ENCODE results near the gene PLB1. TPM values are rescaled to one million over a fixed set of nuclear protein-coding genes. Genes with fewer than 3 reads are reported as not detected.

PLB1 gene
- total RNA-seq, 6 experiments from 2014 or later, result 0.66 to 1.9 (median 1.1) TPM

DNA sequence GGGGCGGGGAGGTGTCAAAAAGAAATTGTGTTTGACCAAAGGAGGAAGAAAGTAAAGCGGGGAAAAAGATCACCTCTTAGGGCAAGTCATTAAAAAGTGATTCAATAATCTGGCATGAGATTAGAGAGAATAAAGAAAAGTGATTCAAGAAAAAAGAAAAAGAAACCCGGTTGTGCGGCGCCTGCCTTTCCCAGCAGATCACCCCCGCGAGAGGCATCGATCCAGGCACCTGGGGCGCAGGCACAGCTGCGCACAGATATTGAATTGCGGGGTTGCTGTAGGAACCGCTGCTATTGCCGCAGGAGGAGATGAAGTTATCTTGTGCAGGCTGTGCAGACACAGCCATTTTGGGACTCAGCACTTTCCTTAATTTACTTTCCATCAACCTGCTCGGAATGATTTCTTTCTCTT, 71.2 kb downstream of the PLB1 start:
- no peak for TF ChIP-seq POLR2A (IDR thresholded peaks at IDR 0.05)
- TF ChIP-seq, protein P1, sequence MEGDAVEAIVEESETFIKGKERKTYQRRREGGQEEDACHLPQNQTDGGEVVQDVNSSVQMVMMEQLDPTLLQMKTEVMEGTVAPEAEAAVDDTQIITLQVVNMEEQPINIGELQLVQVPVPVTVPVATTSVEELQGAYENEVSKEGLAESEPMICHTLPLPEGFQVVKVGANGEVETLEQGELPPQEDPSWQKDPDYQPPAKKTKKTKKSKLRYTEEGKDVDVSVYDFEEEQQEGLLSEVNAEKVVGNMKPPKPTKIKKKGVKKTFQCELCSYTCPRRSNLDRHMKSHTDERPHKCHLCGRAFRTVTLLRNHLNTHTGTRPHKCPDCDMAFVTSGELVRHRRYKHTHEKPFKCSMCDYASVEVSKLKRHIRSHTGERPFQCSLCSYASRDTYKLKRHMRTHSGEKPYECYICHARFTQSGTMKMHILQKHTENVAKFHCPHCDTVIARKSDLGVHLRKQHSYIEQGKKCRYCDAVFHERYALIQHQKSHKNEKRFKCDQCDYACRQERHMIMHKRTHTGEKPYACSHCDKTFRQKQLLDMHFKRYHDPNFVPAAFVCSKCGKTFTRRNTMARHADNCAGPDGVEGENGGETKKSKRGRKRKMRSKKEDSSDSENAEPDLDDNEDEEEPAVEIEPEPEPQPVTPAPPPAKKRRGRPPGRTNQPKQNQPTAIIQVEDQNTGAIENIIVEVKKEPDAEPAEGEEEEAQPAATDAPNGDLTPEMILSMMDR (IDR thresholded peaks at IDR 0.05), result peak in 3 of 4 donors; percentile 26 to 44 (median 43)
- DNase-seq (peak in 1 of 3 donors; percentile 33), ATAC-seq (peak; percentile 31 to 49 (median 36))
- H3K4me3 ChIP-seq, result peak overlapping the region; percentile 60 to 74 (median 69)
- H3K27me3 ChIP-seq, result no peaks in the 10 kb centered on the region
- peak overlapping the region in 2 of 3 donors; percentile 34 to 55 for H3K27ac ChIP-seq
- no peaks in the 10 kb centered on the region for H3K4me1 ChIP-seq
- 3% methylated on average over 13 of the region's 14 CpGs for WGBS (ENCODE audit: insufficient coverage, low coverage, low lambda C conversion rate, missing lambda C conversion rate)
- no peaks in the 10 kb centered on the region for H3K9me3 ChIP-seq
- H3K36me3 ChIP-seq, result no peaks in the 10 kb centered on the region
- intact Hi-C loops (cut with DNase I), result no loop called here

DNA sequence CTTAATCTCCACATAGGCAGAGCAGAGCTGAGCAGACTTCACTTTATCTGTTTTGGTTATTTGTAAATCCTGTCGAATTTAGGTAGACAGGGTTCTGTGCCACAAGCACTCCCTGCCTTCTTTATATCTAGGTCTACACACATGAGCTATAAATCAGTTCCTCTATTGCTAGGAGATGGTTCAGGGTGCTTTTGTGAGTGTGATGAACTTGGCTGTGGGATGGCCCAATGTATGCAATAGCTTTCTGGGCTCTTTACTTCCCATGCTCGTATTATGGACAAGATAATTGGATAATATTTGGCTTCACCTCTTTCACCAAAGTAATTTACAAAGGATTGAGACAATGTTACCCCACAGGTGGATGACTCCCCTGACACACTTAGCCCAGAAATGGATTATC, 72.2 kb downstream of the PLB1 start:
- no peaks in the 10 kb centered on the region for H3K36me3 ChIP-seq
- intact Hi-C loops (cut with DNase I), result no loop called here
- H3K4me1 ChIP-seq, result no peaks in the 10 kb centered on the region
- DNase-seq, result no peak
- TF ChIP-seq, protein P1 (IDR thresholded peaks at IDR 0.05), result no peak
- TF ChIP-seq POLR2A (IDR thresholded peaks at IDR 0.05), result no peak
- WGBS (ENCODE audit: insufficient coverage, low coverage, low lambda C conversion rate, missing lambda C conversion rate), result 85% methylated on average over 2 of the region's 2 CpGs
- H3K4me3 ChIP-seq, result no peak overlapping the region
- H3K27me3 ChIP-seq, result no peaks in the 10 kb centered on the region
- H3K27ac ChIP-seq, result no peak overlapping the region
- no peaks in the 10 kb centered on the region for H3K9me3 ChIP-seq
- no peak for ATAC-seq

DNA sequence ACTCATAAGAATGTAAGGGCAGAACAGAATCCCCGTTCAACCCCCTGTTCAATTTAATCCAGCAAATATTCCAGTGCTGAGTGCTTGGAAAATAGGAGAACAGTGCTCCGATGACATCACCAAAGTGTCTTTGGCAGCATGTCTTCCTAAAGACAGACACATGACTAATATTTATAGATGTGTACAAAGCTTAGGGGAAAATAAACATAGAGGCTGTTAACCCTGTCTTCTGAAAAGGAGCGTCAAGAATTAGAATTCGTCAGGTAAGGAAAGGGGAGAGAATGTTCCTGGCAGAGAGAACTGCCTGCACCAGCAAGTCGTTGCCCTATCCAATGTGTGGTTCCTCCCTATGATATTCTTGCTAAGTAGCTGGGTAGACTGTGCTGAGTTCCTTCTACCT, 72.7 kb downstream of the PLB1 start:
- H3K27me3 ChIP-seq, result no peaks in the 10 kb centered on the region
- H3K27ac ChIP-seq, result no peak overlapping the region
- H3K36me3 ChIP-seq, result no peaks in the 10 kb centered on the region
- no peak for ATAC-seq
- H3K9me3 ChIP-seq, result no peaks in the 10 kb centered on the region
- H3K4me3 ChIP-seq, result no peak overlapping the region
- 59% methylated on average over 5 of the region's 5 CpGs for WGBS (ENCODE audit: insufficient coverage, low coverage, low lambda C conversion rate, missing lambda C conversion rate)
- DNase-seq, result no peak
- TF ChIP-seq POLR2A (IDR thresholded peaks at IDR 0.05), result no peak
- TF ChIP-seq, protein P1 (IDR thresholded peaks at IDR 0.05), result no peak
- no peaks in the 10 kb centered on the region for H3K4me1 ChIP-seq
- intact Hi-C loops (cut with DNase I), result no loop called here

DNA sequence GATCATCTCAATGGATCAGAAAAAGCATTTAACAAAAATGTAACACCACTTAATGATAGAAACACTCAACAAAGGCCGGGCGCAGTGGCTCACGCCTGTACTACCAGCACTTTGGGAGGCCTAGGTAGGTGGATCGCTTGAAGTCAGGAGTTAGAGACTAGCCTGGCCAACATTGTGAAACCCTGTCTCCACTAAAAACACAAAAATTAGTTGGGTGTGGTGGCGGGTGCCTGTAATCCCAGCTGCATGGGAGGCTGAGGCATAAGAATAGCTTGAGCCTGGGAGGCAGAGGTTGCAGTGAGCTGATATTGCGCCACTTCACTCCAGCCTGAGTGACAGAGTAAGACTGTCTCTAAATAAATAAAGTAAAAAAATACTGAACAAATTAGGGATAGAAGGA, 74.6 kb downstream of the PLB1 start:
- Histone ChIP-seq H3K9me3 (no peaks in the 10 kb centered on the region), H3K27me3 (no peaks in the 10 kb centered on the region), H3K4me1 (no peaks in the 10 kb centered on the region), H3K4me3 (no peak overlapping the region), H3K36me3 (no peaks in the 10 kb centered on the region), H3K27ac (no peak overlapping the region)
- intact Hi-C loops (cut with DNase I), result no loop called here
- WGBS (ENCODE audit: insufficient coverage, low coverage, low lambda C conversion rate, missing lambda C conversion rate), result 100% methylated on average over 3 of the region's 6 CpGs
- TF ChIP-seq, protein P1 (IDR thresholded peaks at IDR 0.05), result no peak
- TF ChIP-seq POLR2A (IDR thresholded peaks at IDR 0.05), result no peak
- DNase-seq (peak in 1 of 3 donors; percentile 5), ATAC-seq (no peak)

DNA sequence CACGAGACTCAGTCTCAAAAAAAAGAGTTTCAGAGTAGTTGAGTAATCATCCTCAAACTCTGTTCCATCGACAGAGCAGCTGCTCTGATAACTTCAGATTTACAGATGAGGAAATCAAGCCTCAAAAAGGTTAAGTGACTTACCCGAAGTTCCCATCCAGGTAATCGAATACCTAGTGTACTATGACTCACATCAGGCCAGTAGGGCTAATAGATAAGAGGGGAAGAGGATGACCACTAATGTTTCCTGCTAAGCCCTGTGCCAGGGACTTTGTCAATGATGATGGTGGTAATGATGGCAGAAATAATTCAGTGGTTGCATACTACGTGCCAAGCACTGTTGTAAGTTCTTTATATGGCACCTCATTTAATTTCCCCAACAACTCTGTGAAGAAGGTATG, 80.9 kb downstream of the PLB1 start:
- H3K4me1 ChIP-seq, result no peaks in the 10 kb centered on the region
- H3K9me3 ChIP-seq, result no peaks in the 10 kb centered on the region
- intact Hi-C loops (cut with DNase I), result no loop called here
- DNase-seq, result no peak
- no peak overlapping the region for H3K27ac ChIP-seq
- no peaks in the 10 kb centered on the region for H3K36me3 ChIP-seq
- no peak overlapping the region for H3K4me3 ChIP-seq
- no peak for TF ChIP-seq POLR2A (IDR thresholded peaks at IDR 0.05)
- TF ChIP-seq, protein P1 (IDR thresholded peaks at IDR 0.05), result no peak
- 77% methylated on average over 5 of the region's 5 CpGs for WGBS (ENCODE audit: insufficient coverage, low coverage, low lambda C conversion rate, missing lambda C conversion rate)
- ATAC-seq, result peak in 1 of 4 donors; percentile 30
- no peaks in the 10 kb centered on the region for H3K27me3 ChIP-seq

Data from right lobe of liver (tissue), 6 donors.